Measurements from ENCODE around the gene UTP20.

The UTP20 gene

GRCh38 chr12:101287357-101287756 is 7.5 kb downstream of the UTP20 start:
- Histone ChIP-seq H3K36me3 (ENCODE audit: control insufficient read depth, low read length) (peaks cover 83% of the 10 kb centered on the region), H4K20me1 (ENCODE audit: control insufficient read depth, insufficient read depth, low read depth, low read length) (no peaks in the 10 kb centered on the region), H3K27ac (ENCODE audit: low read depth, low read length) (no peak overlapping the region), H3K9me3 (ENCODE audit: control insufficient read depth, insufficient read depth, low read length) (no peaks in the 10 kb centered on the region), H3K27me3 (ENCODE audit: control insufficient read depth, low read length) (no peaks in the 10 kb centered on the region), H3K9me2 (replicated peaks; ENCODE audit: control insufficient read depth, low read length) (no peaks in the 10 kb centered on the region), H3K4me2 (ENCODE audit: low read length) (no peak overlapping the region), H3K79me2 (ENCODE audit: control insufficient read depth, low read length) (peaks cover 15% of the 10 kb centered on the region), H3K4me3 (ENCODE audit: low read length) (no peak overlapping the region), H3F3A (ENCODE audit: control insufficient read depth, insufficient read depth) (no peaks in the 10 kb centered on the region), H3K4me1 (ENCODE audit: control insufficient read depth, low read length) (no peaks in the 10 kb centered on the region)
- TF ChIP-seq EZH2phosphoT487 (IDR thresholded peaks at IDR 0.05; ENCODE audit: borderline replicate concordance, low read length): no peak
- TF ChIP-seq CTCF (IDR thresholded peaks at IDR 0.05; ENCODE audit: low read depth, low read length, poor library complexity, severe bottlenecking): no peak

GRCh38 chr12:101297661-101298060 is 17.8 kb downstream of the UTP20 start:
- Histone ChIP-seq H3K27ac (ENCODE audit: low read depth, low read length) (no peak overlapping the region), H3K27me3 (ENCODE audit: control insufficient read depth, low read length) (no peaks in the 10 kb centered on the region), H4K20me1 (ENCODE audit: control insufficient read depth, insufficient read depth, low read depth, low read length) (no peaks in the 10 kb centered on the region), H3K9me2 (replicated peaks; ENCODE audit: control insufficient read depth, low read length) (no peaks in the 10 kb centered on the region), H3K4me2 (ENCODE audit: low read length) (no peak overlapping the region), H3F3A (ENCODE audit: control insufficient read depth, insufficient read depth) (no peaks in the 10 kb centered on the region), H3K36me3 (ENCODE audit: control insufficient read depth, low read length) (peaks cover 63% of the 10 kb centered on the region), H3K4me1 (ENCODE audit: control insufficient read depth, low read length) (no peaks in the 10 kb centered on the region), H3K9me3 (ENCODE audit: control insufficient read depth, insufficient read depth, low read length) (no peaks in the 10 kb centered on the region), H3K4me3 (ENCODE audit: low read length) (no peak overlapping the region), H3K79me2 (ENCODE audit: control insufficient read depth, low read length) (no peaks in the 10 kb centered on the region)
- TF ChIP-seq EZH2phosphoT487 (IDR thresholded peaks at IDR 0.05; ENCODE audit: borderline replicate concordance, low read length): no peak
- no peak for TF ChIP-seq CTCF (IDR thresholded peaks at IDR 0.05; ENCODE audit: low read depth, low read length, poor library complexity, severe bottlenecking)

GRCh38 chr12:101298426-101298825 is 18.5 kb downstream of the UTP20 start:
- no peak for TF ChIP-seq CTCF (IDR thresholded peaks at IDR 0.05; ENCODE audit: low read depth, low read length, poor library complexity, severe bottlenecking)
- no peak for TF ChIP-seq EZH2phosphoT487 (IDR thresholded peaks at IDR 0.05; ENCODE audit: borderline replicate concordance, low read length)
- Histone ChIP-seq H3K27me3 (ENCODE audit: control insufficient read depth, low read length) (no peaks in the 10 kb centered on the region), H3K36me3 (ENCODE audit: control insufficient read depth, low read length) (peaks cover 65% of the 10 kb centered on the region), H3F3A (ENCODE audit: control insufficient read depth, insufficient read depth) (no peaks in the 10 kb centered on the region), H3K27ac (ENCODE audit: low read depth, low read length) (no peak overlapping the region), H3K4me1 (ENCODE audit: control insufficient read depth, low read length) (no peaks in the 10 kb centered on the region), H4K20me1 (ENCODE audit: control insufficient read depth, insufficient read depth, low read depth, low read length) (no peaks in the 10 kb centered on the region), H3K4me2 (ENCODE audit: low read length) (no peak overlapping the region), H3K9me2 (replicated peaks; ENCODE audit: control insufficient read depth, low read length) (no peaks in the 10 kb centered on the region), H3K9me3 (ENCODE audit: control insufficient read depth, insufficient read depth, low read length) (no peaks in the 10 kb centered on the region), H3K4me3 (ENCODE audit: low read length) (no peak overlapping the region), H3K79me2 (ENCODE audit: control insufficient read depth, low read length) (no peaks in the 10 kb centered on the region)

GRCh38 chr12:101299346-101299745 is 19.4 kb downstream of the UTP20 start:
- H3K4me1 ChIP-seq (ENCODE audit: control insufficient read depth, low read length): no peaks in the 10 kb centered on the region
- no peaks in the 10 kb centered on the region for H3K79me2 ChIP-seq (ENCODE audit: control insufficient read depth, low read length)
- no peak overlapping the region for H3K27ac ChIP-seq (ENCODE audit: low read depth, low read length)
- no peaks in the 10 kb centered on the region for H3K27me3 ChIP-seq (ENCODE audit: control insufficient read depth, low read length)
- no peaks in the 10 kb centered on the region for H3F3A ChIP-seq (ENCODE audit: control insufficient read depth, insufficient read depth)
- H3K4me2 ChIP-seq (ENCODE audit: low read length): no peak overlapping the region
- no peaks in the 10 kb centered on the region for H4K20me1 ChIP-seq (ENCODE audit: control insufficient read depth, insufficient read depth, low read depth, low read length)
- H3K9me2 ChIP-seq (replicated peaks; ENCODE audit: control insufficient read depth, low read length): no peaks in the 10 kb centered on the region
- TF ChIP-seq CTCF (IDR thresholded peaks at IDR 0.05; ENCODE audit: low read depth, low read length, poor library complexity, severe bottlenecking) (no peak), EZH2phosphoT487 (IDR thresholded peaks at IDR 0.05; ENCODE audit: borderline replicate concordance, low read length) (no peak)
- H3K4me3 ChIP-seq (ENCODE audit: low read length): no peak overlapping the region
- H3K9me3 ChIP-seq (ENCODE audit: control insufficient read depth, insufficient read depth, low read length): no peaks in the 10 kb centered on the region
- H3K36me3 ChIP-seq (ENCODE audit: control insufficient read depth, low read length): peaks cover 71% of the 10 kb centered on the region

Data from DOHH2 (cell line).